SK-N-SH (cell line): ENCODE measurements around the gene BTBD18. TPM values are rescaled to one million over a fixed set of nuclear protein-coding genes. Genes with fewer than 3 reads are reported as not detected.

ENCODE experiments used
- CTCF ChIA-PET: fragments of 300-600, 350-600 bp; formaldehyde crosslinking; extraction: SDS; loops from one replicate; lab custom pipeline; 2021; lab: Yijun Ruan, JAX
- POLR2A ChIA-PET: fragments of 350-600 bp; sonication (Branson Sonifier 250); formaldehyde crosslinking; extraction: SDS; loops from one replicate; lab custom pipeline; 2020; ENCODE audit warnings: antibody characterized with exemption, inconsistent platforms; lab: Yijun Ruan, JAX
- DNase-seq: peaks from one replicate; pipeline ENCODE4 v3.0.0; 2012
- H2AFZ ChIP-seq: fragments of 200-600 bp; sonication (generic); 2 replicates; pipeline ENCODE4 v1.8.1; 2016; ENCODE audit warnings: antibody characterized with exemption, mild to moderate bottlenecking, low read depth
- H3F3A ChIP-seq: fragments of 200-600 bp; sonication (generic); replicated peaks from 2 replicates; pipeline ENCODE3; 2016; ENCODE audit warnings: antibody characterized with exemption, mild to moderate bottlenecking; ENCODE audit not compliant: insufficient read depth
- H3K27ac ChIP-seq, 2 experiments: fragments of 200-500 bp in 1 of 2; fragments of 200-600 bp in 1 of 2; sonication (Bioruptor generic) in 1 of 2; sonication (generic), shearing (Covaris generic) in 1 of 2; 2 replicates each; pipeline versions ENCODE4 v1.5.1 to v1.6.1; 2014 to 2016; ENCODE audit warnings: low read depth in 2 of 2, inconsistent platforms in 1 of 2, low read length in 1 of 2, mild to moderate bottlenecking in 1 of 2, mixed read lengths in 1 of 2
- H3K27me3 ChIP-seq: fragments of 200-600 bp; sonication (generic), shearing (Covaris generic); 2 replicates; pipeline ENCODE4 v1.6.1; 2016; ENCODE audit warnings: mixed run types; ENCODE audit not compliant: insufficient read depth
- H3K36me3 ChIP-seq, 2 experiments: fragments of 200-500 bp in 1 of 2; fragments of 200-600 bp in 1 of 2; sonication (Bioruptor generic) in 1 of 2; sonication (generic) in 1 of 2; replicated peaks in 1 of 2; 2 replicates each; pipeline versions ENCODE3 to v1.5.1; 2014 to 2016; ENCODE audit warnings: low read length in 1 of 2, mild to moderate bottlenecking in 1 of 2; ENCODE audit not compliant: insufficient read depth in 2 of 2, control insufficient read depth in 1 of 2
- H3K4me1 ChIP-seq, 2 experiments: fragments of 200-500 bp in 1 of 2; fragments of 200-600 bp in 1 of 2; sonication (Bioruptor generic) in 1 of 2; sonication (generic), shearing (Covaris generic) in 1 of 2; 2 replicates each; pipeline versions ENCODE4 v1.5.1 to v1.6.1; 2014 to 2016; ENCODE audit warnings: low read depth in 1 of 2, low read length in 1 of 2, mixed run types in 1 of 2; ENCODE audit not compliant: insufficient read depth in 2 of 2, control insufficient read depth in 1 of 2
- H3K4me2 ChIP-seq: fragments of 200-600 bp; sonication (generic), shearing (Covaris generic); 2 replicates; pipeline ENCODE4 v1.6.1; 2017; ENCODE audit warnings: mixed run types
- H3K4me3 ChIP-seq, 2 experiments: fragments of 200-500 bp in 1 of 2; fragments of 200-600 bp in 1 of 2; sonication (Bioruptor generic) in 1 of 2; sonication (generic), shearing (Covaris generic) in 1 of 2; 2 replicates each; pipeline versions ENCODE4 v1.5.1 to v1.8.1; 2014 to 2016; ENCODE audit warnings: low read depth in 2 of 2, inconsistent platforms in 1 of 2, low read length in 1 of 2, mild to moderate bottlenecking in 1 of 2, mixed read lengths in 1 of 2, moderate library complexity in 1 of 2
- H3K79me2 ChIP-seq: fragments of 200-600 bp; sonication (generic); 2 replicates; pipeline ENCODE4 v1.8.1; 2017; ENCODE audit warnings: mild to moderate bottlenecking; ENCODE audit not compliant: insufficient read depth
- H3K9ac ChIP-seq: fragments of 200-600 bp; sonication (generic); 2 replicates; pipeline ENCODE4 v1.6.1; 2017; ENCODE audit warnings: mixed run types
- H3K9me2 ChIP-seq: fragments of 200-600 bp; sonication (generic); 2 replicates; pipeline ENCODE4 v1.6.1; 2017; ENCODE audit warnings: mixed run types
- H3K9me3 ChIP-seq: fragments of 200-600 bp; sonication (generic); 2 replicates; pipeline ENCODE4 v1.6.1; 2017; ENCODE audit warnings: mixed run types, mild to moderate bottlenecking, moderate library complexity
- H4K20me1 ChIP-seq: fragments of 200-600 bp; sonication (generic); 2 replicates; pipeline ENCODE4 v1.6.1; 2017; ENCODE audit warnings: mild to moderate bottlenecking, mixed run types; ENCODE audit not compliant: insufficient read depth
- ELF1 ChIP-seq: IDR thresholded peaks from 2 replicates; pipeline ENCODE4 v1.4.0; 2012
- EZH2phosphoT487 ChIP-seq: fragments of 200-600 bp; sonication (generic); IDR thresholded peaks from 2 replicates; pipeline ENCODE4 v1.6.1; 2017; ENCODE audit warnings: low read depth, mixed run types, mild to moderate bottlenecking, antibody characterized with exemption, moderate library complexity, borderline replicate concordance
- FOSL2 ChIP-seq: IDR thresholded peaks from 2 replicates; pipeline ENCODE4 v1.4.0; 2012; ENCODE audit warnings: low read depth, mild to moderate bottlenecking, moderate library complexity, borderline replicate concordance
- FOXM1 ChIP-seq: IDR thresholded peaks from 2 replicates; pipeline ENCODE4 v1.4.0; 2012; ENCODE audit warnings: low read depth, mild to moderate bottlenecking
- MEF2A ChIP-seq: IDR thresholded peaks from 2 replicates; pipeline ENCODE4 v1.4.0; 2012; ENCODE audit warnings: low read depth, borderline replicate concordance
- POLR2AphosphoS5 ChIP-seq: IDR thresholded peaks from 2 replicates; pipeline ENCODE4 v1.6.1; 2012; ENCODE audit warnings: low read depth, low read length
- RAD21 ChIP-seq: IDR thresholded peaks from 2 replicates; pipeline ENCODE4 v1.6.1; 2012; ENCODE audit warnings: mild to moderate bottlenecking, low read length
- RFX5 ChIP-seq: IDR thresholded peaks from 2 replicates; pipeline ENCODE4 v1.6.1; 2012; ENCODE audit warnings: mild to moderate bottlenecking, improper control_type of control experiment, low read length
- SIN3A ChIP-seq: IDR thresholded peaks from 2 replicates; pipeline ENCODE4 v1.6.1; 2012; ENCODE audit warnings: low read depth, mild to moderate bottlenecking, low read length, moderate library complexity, borderline replicate concordance
- TAF1 ChIP-seq: IDR thresholded peaks from 2 replicates; pipeline ENCODE4 v1.6.1; 2012; ENCODE audit warnings: low read depth, mild to moderate bottlenecking, low read length, moderate library complexity, borderline replicate concordance
- TCF12 ChIP-seq: IDR thresholded peaks from 2 replicates; pipeline ENCODE4 v1.4.0; 2012
- YY1 ChIP-seq: IDR thresholded peaks from 2 replicates; pipeline ENCODE4 v1.4.0; 2012; ENCODE audit warnings: low read depth, mild to moderate bottlenecking
- WGBS: methylation state at CpG from one replicate; pipeline ENCODE4 v1.1.6; 2017; ENCODE audit warnings: low lambda C conversion rate; 5-methylcytosine and 5-hydroxymethylcytosine counted together
- polyA plus RNA-seq, 3 experiments: library from polyadenylated mRNA; depleted of rRNA; stranded (reverse); fragments of >200 nt; gene quantifications; 2 replicates each; pipeline ENCODE4 v1.2.3, GENCODE V29; 2012
- TF ChIP-seq, protein P1 (sequence below): IDR thresholded peaks from 2 replicates; pipeline ENCODE4; 2012
- TF ChIP-seq, protein P2 (sequence below): fragments of 150-350 bp; IDR thresholded peaks from 2 replicates; pipeline ENCODE4 v1.6.1; 2017; ENCODE audit warnings: antibody characterized with exemption, low read length, low read depth, borderline replicate concordance
- TF ChIP-seq, protein P3 (sequence below): IDR thresholded peaks from 2 replicates; pipeline ENCODE4 v1.4.0; 2012; ENCODE audit warnings: low read depth, borderline replicate concordance

Gene BTBD18
- polyA plus RNA-seq, 1 of the 3 experiments (the other 2 are of a cell fraction): not detected

DNA sequence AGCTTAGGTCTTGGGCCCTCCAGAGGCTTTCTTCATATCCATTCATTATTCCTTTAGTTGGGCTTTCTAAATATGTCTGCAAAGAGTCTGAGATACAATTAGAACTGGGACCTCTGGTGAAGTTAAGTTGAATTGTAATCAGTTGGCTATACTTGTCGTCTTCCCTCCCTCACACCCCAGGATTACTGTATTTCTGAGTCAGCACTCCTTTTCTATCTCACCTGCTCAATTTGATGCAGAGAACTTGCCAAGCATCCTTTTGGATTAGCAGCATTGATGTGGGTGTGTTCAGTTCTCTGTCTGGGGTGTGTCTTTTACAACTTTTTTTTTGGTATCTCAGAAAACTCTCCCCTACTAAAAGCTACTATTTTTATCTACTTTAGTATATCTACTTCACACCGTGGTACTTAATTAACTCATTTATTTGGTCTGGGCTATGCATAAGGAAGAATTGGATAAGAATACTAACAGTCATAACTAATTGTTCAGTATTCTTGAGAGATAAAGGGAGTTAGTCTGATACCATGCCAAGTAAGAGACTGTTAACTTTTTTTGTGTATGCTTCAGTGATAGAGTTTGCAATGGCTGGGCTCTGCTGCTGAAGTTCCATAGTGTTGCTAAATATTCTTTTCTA lies 25.1 kb upstream of the BTBD18 start:
- H4K20me1 ChIP-seq: peaks cover 73% of the 10 kb centered on the region
- H3F3A ChIP-seq: peaks cover 19% of the 10 kb centered on the region
- no peaks in the 10 kb centered on the region for H3K27me3 ChIP-seq
- no peak for TF ChIP-seq MEF2A
- TF ChIP-seq RAD21: no peak
- TF ChIP-seq, protein P1, sequence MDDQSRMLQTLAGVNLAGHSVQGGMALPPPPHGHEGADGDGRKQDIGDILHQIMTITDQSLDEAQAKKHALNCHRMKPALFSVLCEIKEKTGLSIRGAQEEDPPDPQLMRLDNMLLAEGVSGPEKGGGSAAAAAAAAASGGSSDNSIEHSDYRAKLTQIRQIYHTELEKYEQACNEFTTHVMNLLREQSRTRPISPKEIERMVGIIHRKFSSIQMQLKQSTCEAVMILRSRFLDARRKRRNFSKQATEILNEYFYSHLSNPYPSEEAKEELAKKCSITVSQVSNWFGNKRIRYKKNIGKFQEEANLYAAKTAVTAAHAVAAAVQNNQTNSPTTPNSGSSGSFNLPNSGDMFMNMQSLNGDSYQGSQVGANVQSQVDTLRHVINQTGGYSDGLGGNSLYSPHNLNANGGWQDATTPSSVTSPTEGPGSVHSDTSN: no peak
- no peak for TF ChIP-seq ELF1
- no peak for TF ChIP-seq YY1
- TF ChIP-seq RFX5: no peak
- no peak for TF ChIP-seq TAF1
- TF ChIP-seq, protein P2, sequence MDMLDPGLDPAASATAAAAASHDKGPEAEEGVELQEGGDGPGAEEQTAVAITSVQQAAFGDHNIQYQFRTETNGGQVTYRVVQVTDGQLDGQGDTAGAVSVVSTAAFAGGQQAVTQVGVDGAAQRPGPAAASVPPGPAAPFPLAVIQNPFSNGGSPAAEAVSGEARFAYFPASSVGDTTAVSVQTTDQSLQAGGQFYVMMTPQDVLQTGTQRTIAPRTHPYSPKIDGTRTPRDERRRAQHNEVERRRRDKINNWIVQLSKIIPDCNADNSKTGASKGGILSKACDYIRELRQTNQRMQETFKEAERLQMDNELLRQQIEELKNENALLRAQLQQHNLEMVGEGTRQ: no peak
- no peak for TF ChIP-seq SIN3A
- no peak for TF ChIP-seq FOXM1
- no peak for TF ChIP-seq EZH2phosphoT487
- no peak for TF ChIP-seq TCF12
- TF ChIP-seq FOSL2: no peak
- no peak for TF ChIP-seq POLR2AphosphoS5
- TF ChIP-seq, protein P3, sequence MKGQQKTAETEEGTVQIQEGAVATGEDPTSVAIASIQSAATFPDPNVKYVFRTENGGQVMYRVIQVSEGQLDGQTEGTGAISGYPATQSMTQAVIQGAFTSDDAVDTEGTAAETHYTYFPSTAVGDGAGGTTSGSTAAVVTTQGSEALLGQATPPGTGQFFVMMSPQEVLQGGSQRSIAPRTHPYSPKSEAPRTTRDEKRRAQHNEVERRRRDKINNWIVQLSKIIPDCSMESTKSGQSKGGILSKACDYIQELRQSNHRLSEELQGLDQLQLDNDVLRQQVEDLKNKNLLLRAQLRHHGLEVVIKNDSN: no peak
- peak overlapping the region; percentile 63 to 89; a peak in 3 of 4 replicates for H3K27ac ChIP-seq
- ChIA-PET CTCF (interaction anchor here (1.5 to 7.6 kb wide), 2 partner anchors 14 to 24 kb away, joined by 3 to 43 read pairs; no protein-coding TSS in a partner anchor), POLR2A (interaction anchor here (0.9 kb wide), 1 partner anchor 12 kb away, joined by 3 read pairs; no protein-coding TSS in a partner anchor)
- peaks cover 95% of the 10 kb centered on the region for H3K79me2 ChIP-seq
- no peaks in the 10 kb centered on the region for H3K9me2 ChIP-seq
- H3K4me2 ChIP-seq: peak overlapping the region; percentile 76; the same call in 1 of the 2 replicates
- peaks cover 35 to 53% of the 10 kb centered on the region in 2 experiments for H3K4me1 ChIP-seq
- no peak overlapping the region for H2AFZ ChIP-seq
- no peaks in the 10 kb centered on the region for H3K9me3 ChIP-seq
- WGBS: 80% methylated on average over 2 of the region's 2 CpGs
- peaks cover 0 to 4% of the 10 kb centered on the region in 2 experiments for H3K36me3 ChIP-seq
- no peak for DNase-seq
- no peak overlapping the region for H3K9ac ChIP-seq
- H3K4me3 ChIP-seq: no peak overlapping the region
